ENCODE results near the gene PPEF1.

DNA sequence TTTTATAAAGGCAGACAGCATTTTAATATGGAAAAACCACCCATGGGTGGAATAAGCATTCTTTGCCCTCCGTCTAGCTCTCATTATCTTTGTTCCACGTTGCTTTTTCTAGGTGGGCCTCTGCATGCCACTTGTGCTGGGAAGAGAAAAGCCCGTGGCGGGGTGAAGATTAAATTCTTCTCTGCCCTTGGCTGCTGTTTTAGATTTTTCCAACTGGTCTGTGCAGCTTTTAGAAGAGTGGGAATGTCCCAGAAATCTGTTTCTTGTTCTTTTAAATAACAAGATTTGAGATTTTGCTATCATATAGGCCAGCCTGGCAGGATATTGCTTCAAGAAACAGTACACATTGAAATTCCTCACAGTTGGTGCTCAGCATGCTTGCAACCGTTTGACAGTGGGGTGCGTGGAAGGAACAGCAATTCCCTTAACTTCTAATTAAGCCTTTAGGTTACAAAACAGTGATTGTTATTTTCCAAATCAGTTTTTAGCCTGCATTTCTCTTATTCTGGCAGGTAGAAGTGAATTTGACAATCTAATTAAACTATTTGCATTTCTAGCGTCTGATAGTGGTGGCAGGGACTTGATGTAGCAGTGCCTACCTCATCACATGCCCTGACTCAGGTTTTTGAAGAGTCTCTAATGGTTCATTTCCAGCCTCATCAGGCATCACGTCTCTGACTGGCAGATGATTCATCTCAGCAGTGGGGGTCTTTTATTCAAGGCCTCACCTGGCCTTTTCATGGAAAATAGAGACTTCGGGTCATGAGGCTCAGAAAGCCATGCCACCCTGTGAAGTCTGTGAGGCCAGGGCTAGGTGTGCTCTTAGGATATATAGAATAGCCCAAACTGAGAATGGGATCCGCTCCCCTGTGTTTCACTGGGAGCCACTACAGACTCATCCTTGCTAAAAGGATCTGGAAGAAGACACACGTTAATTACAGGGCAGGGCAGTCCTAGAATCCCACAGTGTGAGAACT is 50.8 kb downstream of the PPEF1 start:
- TF ChIP-seq, protein P1, sequence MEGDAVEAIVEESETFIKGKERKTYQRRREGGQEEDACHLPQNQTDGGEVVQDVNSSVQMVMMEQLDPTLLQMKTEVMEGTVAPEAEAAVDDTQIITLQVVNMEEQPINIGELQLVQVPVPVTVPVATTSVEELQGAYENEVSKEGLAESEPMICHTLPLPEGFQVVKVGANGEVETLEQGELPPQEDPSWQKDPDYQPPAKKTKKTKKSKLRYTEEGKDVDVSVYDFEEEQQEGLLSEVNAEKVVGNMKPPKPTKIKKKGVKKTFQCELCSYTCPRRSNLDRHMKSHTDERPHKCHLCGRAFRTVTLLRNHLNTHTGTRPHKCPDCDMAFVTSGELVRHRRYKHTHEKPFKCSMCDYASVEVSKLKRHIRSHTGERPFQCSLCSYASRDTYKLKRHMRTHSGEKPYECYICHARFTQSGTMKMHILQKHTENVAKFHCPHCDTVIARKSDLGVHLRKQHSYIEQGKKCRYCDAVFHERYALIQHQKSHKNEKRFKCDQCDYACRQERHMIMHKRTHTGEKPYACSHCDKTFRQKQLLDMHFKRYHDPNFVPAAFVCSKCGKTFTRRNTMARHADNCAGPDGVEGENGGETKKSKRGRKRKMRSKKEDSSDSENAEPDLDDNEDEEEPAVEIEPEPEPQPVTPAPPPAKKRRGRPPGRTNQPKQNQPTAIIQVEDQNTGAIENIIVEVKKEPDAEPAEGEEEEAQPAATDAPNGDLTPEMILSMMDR (IDR thresholded peaks at IDR 0.05; ENCODE audit: poor library complexity, severe bottlenecking): no peak
- TF ChIP-seq, protein P2, sequence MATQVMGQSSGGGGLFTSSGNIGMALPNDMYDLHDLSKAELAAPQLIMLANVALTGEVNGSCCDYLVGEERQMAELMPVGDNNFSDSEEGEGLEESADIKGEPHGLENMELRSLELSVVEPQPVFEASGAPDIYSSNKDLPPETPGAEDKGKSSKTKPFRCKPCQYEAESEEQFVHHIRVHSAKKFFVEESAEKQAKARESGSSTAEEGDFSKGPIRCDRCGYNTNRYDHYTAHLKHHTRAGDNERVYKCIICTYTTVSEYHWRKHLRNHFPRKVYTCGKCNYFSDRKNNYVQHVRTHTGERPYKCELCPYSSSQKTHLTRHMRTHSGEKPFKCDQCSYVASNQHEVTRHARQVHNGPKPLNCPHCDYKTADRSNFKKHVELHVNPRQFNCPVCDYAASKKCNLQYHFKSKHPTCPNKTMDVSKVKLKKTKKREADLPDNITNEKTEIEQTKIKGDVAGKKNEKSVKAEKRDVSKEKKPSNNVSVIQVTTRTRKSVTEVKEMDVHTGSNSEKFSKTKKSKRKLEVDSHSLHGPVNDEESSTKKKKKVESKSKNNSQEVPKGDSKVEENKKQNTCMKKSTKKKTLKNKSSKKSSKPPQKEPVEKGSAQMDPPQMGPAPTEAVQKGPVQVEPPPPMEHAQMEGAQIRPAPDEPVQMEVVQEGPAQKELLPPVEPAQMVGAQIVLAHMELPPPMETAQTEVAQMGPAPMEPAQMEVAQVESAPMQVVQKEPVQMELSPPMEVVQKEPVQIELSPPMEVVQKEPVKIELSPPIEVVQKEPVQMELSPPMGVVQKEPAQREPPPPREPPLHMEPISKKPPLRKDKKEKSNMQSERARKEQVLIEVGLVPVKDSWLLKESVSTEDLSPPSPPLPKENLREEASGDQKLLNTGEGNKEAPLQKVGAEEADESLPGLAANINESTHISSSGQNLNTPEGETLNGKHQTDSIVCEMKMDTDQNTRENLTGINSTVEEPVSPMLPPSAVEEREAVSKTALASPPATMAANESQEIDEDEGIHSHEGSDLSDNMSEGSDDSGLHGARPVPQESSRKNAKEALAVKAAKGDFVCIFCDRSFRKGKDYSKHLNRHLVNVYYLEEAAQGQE (IDR thresholded peaks at IDR 0.05; ENCODE audit: borderline replicate concordance): no peak
- no peak for TF ChIP-seq TAF1 (IDR thresholded peaks at IDR 0.05; ENCODE audit: low read depth)
- TF ChIP-seq POLR2AphosphoS5 (IDR thresholded peaks at IDR 0.05): no peak
- TF ChIP-seq EZH2 (IDR thresholded peaks at IDR 0.05; ENCODE audit: borderline replicate concordance, insufficient read depth, low read length, poor library complexity, severe bottlenecking): no peak
